Uterus (tissue), 4 donors: ENCODE measurements around the gene SH3BP5. TPM values are rescaled to one million over a fixed set of nuclear protein-coding genes. Genes with fewer than 3 reads are reported as not detected.

Source experiments
- DNase-seq, 2 donors: peaks; one replicate each; pipeline ENCODE4 v3.0.0-alpha.2; 2019 to 2020
- H3K27ac ChIP-seq, 2 donors: fragments of 200-600 bp; sonication (generic); 1 replicate in 1 of 2; 2 replicates in 1 of 2; pipeline ENCODE4 v1.5.1; 2016 to 2018
- H3K27me3 ChIP-seq, 2 donors: fragments of 200-600 bp; sonication (generic); one replicate each; pipeline ENCODE4 v1.5.1; 2018 to 2019; ENCODE audit warnings: control low read depth in 1 of 2
- H3K36me3 ChIP-seq, 2 donors: fragments of 200-600 bp; sonication (generic); one replicate each; pipeline ENCODE4 v1.5.1; 2019; ENCODE audit warnings: control low read depth in 1 of 2
- H3K4me1 ChIP-seq, 2 donors: fragments of 200-600 bp; sonication (generic); one replicate each; pipeline ENCODE4 v1.5.1; 2018 to 2019; ENCODE audit warnings: control low read depth in 1 of 2
- H3K4me3 ChIP-seq, 2 donors: fragments of 200-600 bp; sonication (generic); 1 replicate in 1 of 2; 2 replicates in 1 of 2; pipeline ENCODE4 v1.5.1; 2018 to 2019; ENCODE audit warnings: mild to moderate bottlenecking in 1 of 2
- H3K9me3 ChIP-seq, 2 donors: fragments of 200-600 bp; sonication (generic); one replicate each; pipeline ENCODE4 v1.5.1; 2019; ENCODE audit warnings: control low read depth in 1 of 2
- POLR2A ChIP-seq, 2 donors: fragments of 450-650 bp; IDR thresholded peaks; one replicate each; pipeline ENCODE4 v1.6.1; 2016; ENCODE audit warnings: antibody characterized with exemption in 2 of 2, mild to moderate bottlenecking in 1 of 2, moderate library complexity in 1 of 2
- intact Hi-C: fragments of 100-400 bp; cut with DNase I; formaldehyde crosslinking; loops from one replicate; pipeline ENCODE4 v1.15.1; 2023; ENCODE audit warnings: low total_unique reads
- total RNA-seq, 4 donors: library from RNA; depleted of rRNA in 3 of 4; stranded (reverse); fragments of >200 nt in 3 of 4; gene quantifications; one replicate each; pipeline versions ENCODE4 v1.1.0 to v1.2.4, GENCODE V29; 2014 to 2023
- TF ChIP-seq, protein P1 (sequence below), 4 experiments: fragments of 200-600 bp in 2 of 4; fragments of 450-650 bp in 2 of 4; sonication (generic) in 2 of 4; IDR thresholded peaks; one replicate each; pipeline ENCODE4 v1.5.1; 2016 to 2019; ENCODE audit warnings: antibody characterized with exemption in 4 of 4, mild to moderate bottlenecking in 2 of 4, moderate library complexity in 1 of 4
- donor health status: DM: yes; HTN: yes; CAD: no.

Gene SH3BP5
- total RNA-seq, 4 donors from 2014 or later: 58.8 to 154 (median 75.5) TPM

DNA sequence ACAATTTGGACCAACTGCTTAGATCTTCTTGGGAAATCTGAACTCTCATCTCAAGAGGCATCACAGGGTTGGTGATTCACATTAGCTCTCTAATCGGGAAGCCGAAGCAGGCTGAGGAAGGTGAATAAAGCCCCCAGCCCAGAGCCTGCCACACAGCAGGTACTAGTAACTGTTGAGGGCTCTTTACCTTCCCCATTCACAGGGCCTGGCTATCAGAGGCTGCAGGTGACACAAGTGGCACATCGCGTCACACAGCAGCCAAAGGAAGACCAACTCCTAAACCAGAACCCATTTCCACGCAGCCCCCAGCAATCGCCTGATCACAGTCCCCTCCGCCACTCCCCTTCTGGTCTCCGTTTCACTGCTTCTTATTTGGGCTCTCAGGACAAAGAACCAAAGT, 29.2 kb downstream of the SH3BP5 start:
- intact Hi-C loops: no loop called here
- Histone ChIP-seq H3K27me3 (no peaks in the 10 kb centered on the region), H3K4me3 (no peak overlapping the region), H3K27ac (no peak overlapping the region), H3K4me1 (peaks cover 0 to 7% of the 10 kb centered on the region in 2 donors), H3K9me3 (no peaks in the 10 kb centered on the region), H3K36me3 (no peaks in the 10 kb centered on the region)
- DNase-seq: no peak
- TF ChIP-seq, protein P1, sequence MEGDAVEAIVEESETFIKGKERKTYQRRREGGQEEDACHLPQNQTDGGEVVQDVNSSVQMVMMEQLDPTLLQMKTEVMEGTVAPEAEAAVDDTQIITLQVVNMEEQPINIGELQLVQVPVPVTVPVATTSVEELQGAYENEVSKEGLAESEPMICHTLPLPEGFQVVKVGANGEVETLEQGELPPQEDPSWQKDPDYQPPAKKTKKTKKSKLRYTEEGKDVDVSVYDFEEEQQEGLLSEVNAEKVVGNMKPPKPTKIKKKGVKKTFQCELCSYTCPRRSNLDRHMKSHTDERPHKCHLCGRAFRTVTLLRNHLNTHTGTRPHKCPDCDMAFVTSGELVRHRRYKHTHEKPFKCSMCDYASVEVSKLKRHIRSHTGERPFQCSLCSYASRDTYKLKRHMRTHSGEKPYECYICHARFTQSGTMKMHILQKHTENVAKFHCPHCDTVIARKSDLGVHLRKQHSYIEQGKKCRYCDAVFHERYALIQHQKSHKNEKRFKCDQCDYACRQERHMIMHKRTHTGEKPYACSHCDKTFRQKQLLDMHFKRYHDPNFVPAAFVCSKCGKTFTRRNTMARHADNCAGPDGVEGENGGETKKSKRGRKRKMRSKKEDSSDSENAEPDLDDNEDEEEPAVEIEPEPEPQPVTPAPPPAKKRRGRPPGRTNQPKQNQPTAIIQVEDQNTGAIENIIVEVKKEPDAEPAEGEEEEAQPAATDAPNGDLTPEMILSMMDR (IDR thresholded peaks at IDR 0.05): no peak
- no peak for TF ChIP-seq POLR2A (IDR thresholded peaks at IDR 0.05)

DNA sequence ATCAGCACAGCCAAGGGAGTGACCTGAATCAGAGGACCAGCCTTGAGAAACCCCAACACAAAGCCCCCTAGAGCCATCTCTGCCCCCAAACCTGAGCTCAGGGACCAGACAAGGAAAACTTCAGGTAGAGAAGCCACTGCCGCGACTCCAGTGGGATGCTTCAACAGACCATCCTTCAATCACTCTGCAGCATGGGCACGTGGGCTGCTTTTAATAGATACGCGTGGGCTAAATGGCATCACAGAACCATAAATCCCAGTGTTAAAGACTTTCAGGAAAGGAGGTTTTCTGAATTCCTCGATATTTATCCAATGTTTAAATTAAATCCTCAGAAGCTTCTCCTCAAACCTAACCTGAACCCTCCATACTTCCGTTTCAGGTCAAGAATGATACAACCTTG, 30.6 kb downstream of the SH3BP5 start:
- TF ChIP-seq POLR2A (IDR thresholded peaks at IDR 0.05): no peak
- TF ChIP-seq, protein P1 (IDR thresholded peaks at IDR 0.05): no peak
- no peak overlapping the region for H3K4me3 ChIP-seq
- peaks cover 4 to 7% of the 10 kb centered on the region in 2 donors for H3K4me1 ChIP-seq
- intact Hi-C loops: no loop called here
- peak overlapping the region; percentile 53 to 83 for H3K27ac ChIP-seq
- no peaks in the 10 kb centered on the region for H3K27me3 ChIP-seq
- no peaks in the 10 kb centered on the region for H3K36me3 ChIP-seq
- DNase-seq: no peak
- no peaks in the 10 kb centered on the region for H3K9me3 ChIP-seq

DNA sequence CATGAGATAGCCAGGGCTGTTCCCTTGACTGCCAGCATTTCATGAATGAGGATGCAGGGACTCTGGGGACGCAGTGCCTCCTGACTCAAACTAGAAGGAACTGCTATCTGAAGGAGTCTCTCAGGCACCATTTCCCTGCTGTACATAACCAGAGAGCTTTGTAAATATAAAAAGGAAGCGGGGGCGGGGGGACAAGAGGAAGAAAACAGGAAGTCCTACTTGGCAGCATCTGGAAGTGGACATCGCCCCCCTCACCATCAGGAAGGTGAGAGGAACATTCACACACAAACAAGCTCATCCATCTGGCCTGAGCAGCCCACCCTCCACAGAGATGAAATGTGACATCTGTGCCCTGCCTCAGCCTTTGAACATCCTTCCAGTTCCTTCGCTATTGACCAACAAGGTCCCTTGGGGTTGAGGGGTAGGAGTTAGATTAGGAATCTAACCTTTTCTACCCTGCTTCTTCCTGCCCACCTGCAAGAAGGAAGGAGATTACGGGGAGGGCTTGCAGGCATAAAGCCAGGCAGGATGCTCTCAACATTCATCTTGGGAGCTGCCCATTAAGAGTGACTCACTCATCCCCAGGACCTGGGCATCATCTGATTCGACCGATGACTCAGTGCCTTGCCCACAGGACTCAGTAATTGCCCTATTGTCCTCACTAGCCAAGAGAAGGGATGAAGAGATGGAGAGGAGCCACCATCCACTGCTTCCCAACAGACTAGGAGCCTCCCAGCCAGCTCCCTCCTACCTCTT, 31.9 kb downstream of the SH3BP5 start:
- Histone ChIP-seq H3K36me3 (no peaks in the 10 kb centered on the region), H3K27me3 (no peaks in the 10 kb centered on the region), H3K9me3 (no peaks in the 10 kb centered on the region), H3K4me3 (no peak overlapping the region), H3K4me1 (peaks cover 4 to 18% of the 10 kb centered on the region in 2 donors), H3K27ac (peak overlapping the region; percentile 53 to 83)
- peak in 1 of 2 donors; percentile 76 for DNase-seq
- intact Hi-C loops: no loop called here
- TF ChIP-seq, protein P1 (IDR thresholded peaks at IDR 0.05): no peak
- TF ChIP-seq POLR2A (IDR thresholded peaks at IDR 0.05): no peak

DNA sequence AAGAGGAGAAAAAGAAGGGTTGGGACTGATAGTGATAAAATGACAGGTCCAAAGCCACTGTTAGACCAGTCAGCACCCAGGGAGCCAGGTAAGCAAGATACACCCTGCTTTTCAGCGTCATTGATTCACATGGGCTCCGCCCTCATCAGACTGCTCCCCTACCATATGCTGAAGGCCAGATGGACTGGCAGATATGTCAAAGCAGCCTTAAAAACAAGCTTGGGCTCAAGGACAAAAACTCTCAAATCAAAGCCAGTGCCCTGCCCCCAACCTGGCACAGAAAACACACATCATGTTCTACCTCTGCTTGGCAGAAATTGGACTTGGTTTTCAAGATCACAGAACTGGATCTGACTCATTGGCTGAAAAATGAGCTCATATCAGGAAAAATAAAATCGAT, 33.4 kb downstream of the SH3BP5 start:
- TF ChIP-seq, protein P1 (IDR thresholded peaks at IDR 0.05): no peak
- no peak for TF ChIP-seq POLR2A (IDR thresholded peaks at IDR 0.05)
- peak in 1 of 2 donors; percentile 37 for DNase-seq
- Histone ChIP-seq H3K4me3 (no peak overlapping the region), H3K27me3 (no peaks in the 10 kb centered on the region), H3K9me3 (no peaks in the 10 kb centered on the region), H3K36me3 (no peaks in the 10 kb centered on the region), H3K4me1 (peaks cover 10 to 24% of the 10 kb centered on the region in 2 donors), H3K27ac (peak overlapping the region; percentile 43 to 83)
- intact Hi-C loops: no loop called here

DNA sequence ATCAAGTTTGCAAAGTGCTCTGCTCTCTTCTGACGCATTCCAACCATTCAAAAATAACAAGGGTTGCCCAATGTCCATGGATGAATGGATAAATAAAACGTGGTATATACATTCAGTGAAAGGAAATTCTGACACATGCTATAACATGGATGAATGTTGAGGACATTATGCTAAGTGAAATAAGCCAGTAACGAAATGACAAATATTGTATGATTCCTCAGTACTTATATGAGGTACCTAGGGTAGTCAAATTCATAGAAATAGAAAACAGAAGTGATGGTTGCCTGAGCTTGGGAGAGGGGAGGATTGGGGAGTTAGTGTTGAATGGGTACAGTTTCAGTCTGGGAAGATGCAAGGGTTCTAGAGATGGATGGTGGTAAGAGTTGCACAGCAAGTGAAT, 33.9 kb downstream of the SH3BP5 start:
- H3K27ac ChIP-seq: peak overlapping the region; percentile 79 to 83
- TF ChIP-seq, protein P1 (IDR thresholded peaks at IDR 0.05): no peak
- no peak for TF ChIP-seq POLR2A (IDR thresholded peaks at IDR 0.05)
- no peak overlapping the region for H3K4me3 ChIP-seq
- intact Hi-C loops: no loop called here
- no peak for DNase-seq
- peaks cover 10 to 24% of the 10 kb centered on the region in 2 donors for H3K4me1 ChIP-seq
- no peaks in the 10 kb centered on the region for H3K9me3 ChIP-seq
- H3K36me3 ChIP-seq: no peaks in the 10 kb centered on the region
- no peaks in the 10 kb centered on the region for H3K27me3 ChIP-seq
